GM19468 (cell line): ENCODE measurements around the gene C10orf62.
"Not testable (repeated sequence)": the region's sequence is repeated elsewhere in the genome, so short reads cannot be mapped to it uniquely, and the experiment has no call there.

ENCODE experiments used
- ATAC-seq: cut with Tn5 transposase; IDR thresholded peaks from one replicate; pipeline ENCODE4 v1.9.1; 2021; ENCODE audit warnings: mild to moderate bottlenecking, moderate library complexity, moderate number of reproducible peaks; ENCODE audit not compliant: unreplicated experiment; ENCODE audit errors: extremely low read depth

The C10orf62 gene

DNA sequence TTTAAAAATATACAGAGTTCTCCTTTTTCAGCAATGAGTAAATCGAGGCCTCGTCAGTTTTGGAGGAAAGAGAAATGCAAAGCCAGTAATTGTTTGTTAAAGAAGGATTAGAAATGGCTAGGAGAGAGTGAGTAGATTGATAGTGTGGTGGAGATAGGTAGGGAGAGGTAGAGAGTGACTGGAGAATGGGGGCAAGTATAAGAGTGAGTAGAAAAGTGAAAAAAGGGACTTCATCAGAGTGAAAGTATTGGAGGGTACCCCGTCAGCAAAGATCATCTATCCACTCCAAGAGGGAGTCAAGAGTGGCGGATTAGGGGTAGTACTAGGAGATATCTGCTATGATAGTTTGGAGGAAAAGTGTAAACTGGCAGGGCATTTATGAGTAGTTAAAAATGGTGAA is 26.2 kb upstream of the C10orf62 start:
- no peak for ATAC-seq

DNA sequence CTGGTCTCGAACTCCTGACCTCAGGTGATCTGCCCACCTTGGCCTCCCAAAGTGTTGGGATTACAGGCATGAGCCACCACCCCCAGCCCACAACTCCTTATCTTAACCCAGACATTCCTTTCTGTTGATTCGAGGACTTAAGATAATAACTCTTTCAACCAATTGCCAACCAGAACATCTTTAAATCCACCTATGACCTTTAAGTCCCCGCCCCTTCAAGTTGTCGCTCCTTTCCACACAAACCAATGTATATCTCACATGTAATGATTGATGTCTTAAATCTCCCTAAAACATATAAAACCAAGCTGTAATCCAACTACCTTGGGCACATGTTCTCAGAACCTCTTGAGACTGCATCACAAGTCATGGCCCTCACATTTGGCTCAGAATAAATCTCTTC is 24.7 kb upstream of the C10orf62 start:
- ATAC-seq: no peak

DNA sequence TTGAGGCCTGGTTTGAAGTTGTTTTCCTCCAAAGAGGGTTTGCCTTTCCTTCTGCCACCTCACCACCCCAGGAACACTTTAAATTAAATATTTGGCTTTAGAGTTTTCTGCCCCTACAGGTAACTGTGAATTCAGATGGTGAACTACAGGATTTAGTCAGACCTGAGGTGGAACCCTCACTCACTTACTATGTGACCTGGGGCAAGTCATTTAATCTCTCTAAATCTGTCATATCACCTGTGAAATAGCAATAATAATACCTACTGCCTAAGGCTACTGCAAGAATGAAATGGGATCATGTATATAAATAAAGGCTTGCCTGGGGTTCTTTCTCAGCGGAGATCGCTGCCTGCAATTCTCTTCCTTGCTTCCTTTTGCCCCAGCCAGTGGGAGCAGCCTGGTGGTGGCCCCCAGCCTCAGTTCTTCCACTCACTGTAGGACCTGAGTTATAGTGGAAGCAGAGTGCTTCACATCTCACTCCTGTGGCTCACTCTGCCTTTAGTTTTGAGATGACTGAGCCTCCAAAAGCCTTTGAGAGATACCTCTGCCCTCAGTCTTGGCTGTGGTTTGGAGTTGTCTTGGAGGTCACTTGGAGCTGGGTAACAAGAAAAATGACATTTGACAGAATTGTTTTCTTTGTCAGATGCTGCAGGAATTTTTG is 23.1 kb upstream of the C10orf62 start:
- no peak for ATAC-seq

DNA sequence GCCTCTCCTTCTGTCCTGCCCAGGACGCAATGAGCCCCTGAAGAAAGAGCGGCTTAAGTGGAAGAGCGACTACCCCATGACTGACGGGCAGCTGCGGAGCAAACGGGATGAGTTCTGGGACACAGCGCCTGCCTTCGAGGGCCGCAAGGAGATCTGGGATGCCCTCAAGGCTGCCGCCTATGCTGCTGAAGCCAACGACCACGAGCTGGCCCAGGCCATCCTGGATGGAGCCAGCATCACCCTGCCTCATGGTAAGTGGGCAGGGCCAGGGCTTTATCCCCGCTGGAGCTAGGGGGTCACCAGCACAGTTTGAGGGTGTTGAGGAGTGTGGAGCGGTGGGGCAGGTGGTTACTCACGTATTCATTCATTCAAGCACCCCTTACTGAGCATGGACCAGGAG is 21.6 kb upstream of the C10orf62 start:
- no peak for ATAC-seq

DNA sequence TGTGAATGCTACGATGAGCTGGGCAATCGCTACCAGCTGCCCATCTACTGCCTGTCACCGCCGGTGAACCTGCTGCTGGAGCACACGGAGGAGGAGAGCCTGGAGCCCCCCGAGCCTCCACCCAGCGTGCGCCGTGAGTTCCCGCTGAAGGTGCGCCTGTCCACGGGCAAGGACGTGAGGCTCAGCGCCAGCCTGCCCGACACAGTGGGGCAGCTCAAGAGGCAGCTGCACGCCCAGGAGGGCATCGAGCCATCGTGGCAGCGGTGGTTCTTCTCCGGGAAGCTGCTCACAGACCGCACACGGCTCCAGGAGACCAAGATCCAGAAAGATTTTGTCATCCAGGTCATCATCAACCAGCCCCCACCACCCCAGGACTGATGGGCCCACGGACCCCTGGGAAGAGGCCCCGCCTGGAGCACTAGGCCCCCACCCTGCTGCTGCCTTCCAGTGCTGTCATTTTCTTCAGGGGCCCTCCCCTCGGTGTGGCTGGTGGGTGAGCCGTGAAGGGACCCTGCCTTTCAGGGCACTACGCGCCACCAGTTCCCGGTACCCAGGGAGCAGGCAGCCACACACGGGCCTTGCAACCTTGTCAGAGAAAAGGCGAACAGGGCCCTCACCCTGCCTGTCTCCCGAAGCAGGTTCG is 19.3 kb upstream of the C10orf62 start:
- ATAC-seq: no peak

DNA sequence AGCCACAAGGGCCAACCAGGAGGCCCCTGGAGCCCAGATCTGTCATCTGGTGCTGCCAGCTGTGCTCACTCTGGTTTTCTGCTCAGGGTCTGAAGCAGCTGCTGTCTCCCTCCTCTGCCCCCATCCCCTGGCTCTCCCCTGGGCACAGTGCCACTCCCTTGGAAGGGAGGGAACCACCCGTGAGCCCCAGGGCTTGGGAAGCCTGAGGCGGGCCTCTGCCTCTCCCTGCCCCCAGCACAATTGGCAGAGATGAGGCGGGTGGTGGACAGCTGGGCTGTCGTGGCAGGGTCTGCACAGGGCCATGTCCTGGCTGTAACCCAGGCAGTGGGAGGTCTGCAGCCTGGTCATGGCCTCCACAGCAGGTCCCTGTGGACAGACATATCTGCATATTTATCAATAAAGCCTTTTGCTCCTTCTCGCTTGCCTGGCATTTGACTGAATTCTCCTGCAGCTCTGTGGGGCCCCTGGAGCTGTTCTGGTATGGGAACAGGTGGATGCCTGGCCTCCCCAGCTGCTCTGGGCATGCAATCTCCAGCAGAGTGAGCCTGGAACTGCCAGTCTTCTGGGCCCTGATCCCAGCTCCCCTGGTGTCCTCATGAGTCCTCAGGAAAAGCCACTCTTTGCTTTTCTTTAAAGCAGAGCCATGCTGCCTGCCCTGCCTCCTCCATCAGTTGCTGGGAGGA is 18.6 kb upstream of the C10orf62 start:
- no peak for ATAC-seq

DNA sequence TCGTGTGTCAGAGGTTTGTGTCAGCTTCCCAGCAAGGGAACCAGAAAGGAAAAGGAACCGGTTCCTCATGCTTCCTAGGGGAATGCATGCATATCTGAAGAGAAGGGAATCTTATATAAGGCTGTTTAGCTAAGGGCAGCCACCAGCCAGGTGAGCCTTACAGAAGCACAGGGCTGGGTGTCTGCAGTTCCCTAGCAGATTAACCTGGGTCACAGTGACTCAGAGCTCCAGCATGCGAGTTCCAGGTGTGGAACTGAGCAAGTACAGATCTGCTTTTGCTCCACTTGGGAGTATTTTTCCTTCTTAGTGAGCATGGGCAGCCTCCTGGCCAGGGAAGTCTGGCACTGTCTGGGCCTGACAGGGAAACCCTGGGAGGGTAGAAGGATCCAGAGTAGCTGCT is 17.9 kb upstream of the C10orf62 start:
- no peak for ATAC-seq

DNA sequence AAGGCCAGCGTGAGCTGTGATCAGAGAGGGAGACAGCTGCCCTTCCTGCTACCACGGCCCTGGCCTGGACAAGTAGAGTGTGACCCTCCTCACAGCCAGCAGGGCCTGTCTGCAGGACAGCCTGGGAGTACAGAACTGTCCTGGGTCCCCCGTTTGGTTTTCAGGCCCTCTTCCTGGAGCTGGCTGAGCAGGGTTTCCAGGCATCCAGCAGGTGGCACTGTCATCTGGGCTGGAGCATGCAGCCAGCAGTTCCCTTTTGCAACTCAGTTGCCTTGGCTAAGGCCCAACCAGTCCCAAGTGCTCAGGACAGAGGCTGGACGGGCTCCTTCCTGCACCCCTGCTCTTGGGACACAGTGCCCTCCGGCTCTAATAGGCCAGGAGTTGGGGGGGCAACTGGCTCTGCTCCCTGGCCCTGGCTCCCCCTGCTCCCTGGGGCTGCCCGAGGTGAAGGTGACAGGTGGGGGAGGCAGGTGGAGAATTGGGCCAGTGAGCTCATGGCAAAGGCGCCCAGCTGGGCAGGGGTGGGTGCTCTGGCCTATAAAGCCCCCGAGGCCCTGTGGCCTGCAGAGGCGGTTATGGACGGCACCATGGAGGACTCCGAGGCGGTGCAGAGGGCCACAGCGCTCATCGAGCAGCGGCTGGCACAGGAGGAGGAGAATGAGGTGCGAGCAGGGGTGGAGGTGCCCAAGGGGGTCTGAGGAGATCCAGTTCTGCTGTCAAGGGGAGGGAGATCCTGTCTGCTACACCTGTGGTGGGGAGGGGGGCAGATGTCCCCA is 17.1 kb upstream of the C10orf62 start, which contains the start of gene ANKRD2:
TSS of gene ANKRD2 (plus strand) at position 566 of the 776 bp plus-strand sequence. CDS start at position 576, 10 bp downstream.
- ATAC-seq: no peak

DNA sequence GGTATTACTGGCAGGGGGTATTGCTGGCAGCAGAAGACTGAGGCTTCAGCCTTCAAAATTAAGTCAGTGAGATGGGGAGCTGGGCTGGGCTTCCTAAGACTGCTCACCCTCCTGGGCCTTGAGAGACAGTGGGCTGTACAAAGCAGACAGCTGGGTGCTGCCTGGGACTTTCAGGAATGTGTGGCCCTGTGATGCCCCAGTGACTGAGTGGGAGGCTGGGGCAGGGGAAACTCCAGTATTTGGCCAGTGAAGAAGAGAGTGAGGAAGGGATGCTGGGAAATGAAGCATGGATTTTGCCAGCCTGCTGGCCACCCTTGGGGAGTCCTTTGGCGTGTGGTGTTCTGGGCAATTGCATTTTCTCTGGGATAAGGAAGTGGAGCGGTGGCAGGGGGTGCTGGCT is 16.5 kb upstream of the C10orf62 start:
- no peak for ATAC-seq

DNA sequence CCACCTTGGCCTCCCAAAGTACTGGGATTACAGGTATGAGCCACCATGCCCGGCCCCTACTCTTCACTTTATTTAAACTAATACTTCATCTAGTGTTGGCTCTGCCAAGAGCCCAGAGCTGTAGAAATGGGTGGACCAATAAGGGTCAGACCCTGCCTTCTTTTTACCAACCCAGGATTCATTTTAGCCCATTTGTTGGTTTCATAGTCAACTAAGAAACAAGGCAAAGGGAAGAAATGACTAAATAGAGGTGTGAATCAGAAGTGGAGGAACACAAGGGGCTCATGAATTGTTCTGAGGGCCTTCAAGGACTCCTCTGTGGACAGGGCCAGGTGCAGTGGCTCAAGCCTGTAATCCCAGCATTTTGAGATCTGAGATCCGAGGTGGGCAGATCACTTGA is 15.8 kb upstream of the C10orf62 start:
- no peak for ATAC-seq

DNA sequence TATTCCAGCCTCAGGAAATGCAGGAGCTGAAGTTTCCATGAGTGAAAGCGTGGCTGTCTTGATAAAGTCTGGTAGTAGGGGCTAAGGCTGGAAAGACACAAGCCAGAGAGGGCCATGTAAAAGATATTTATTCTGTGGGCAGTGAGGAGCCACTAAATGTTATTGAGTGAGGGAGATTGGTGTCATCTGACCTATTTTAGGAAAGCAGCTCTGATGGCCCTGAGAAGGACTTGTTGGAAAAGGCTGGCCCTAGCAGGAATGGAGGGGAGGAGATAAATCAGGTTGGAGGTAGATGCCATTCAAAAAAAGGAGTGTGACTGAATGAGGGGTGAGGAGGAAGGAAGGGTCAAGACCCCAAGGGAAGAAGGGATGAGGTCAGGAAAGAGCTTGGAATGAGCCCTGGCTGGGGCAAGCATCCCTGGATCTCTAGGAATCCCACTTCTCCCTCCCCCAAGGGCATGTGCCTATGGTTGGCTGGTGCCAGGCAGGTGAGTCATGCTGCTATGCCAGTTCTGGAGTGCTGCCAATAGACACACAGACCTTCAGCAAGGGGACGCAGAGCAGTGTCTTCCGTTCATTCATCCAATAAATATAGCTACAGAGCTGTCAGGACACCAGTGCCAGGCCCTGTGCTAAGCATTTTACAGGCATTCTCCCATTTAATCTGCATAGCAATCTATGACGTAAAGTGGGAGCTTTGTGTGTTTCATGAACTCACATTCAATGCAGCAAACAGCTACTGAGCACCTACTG is 15.0 kb upstream of the C10orf62 start:
- no peak for ATAC-seq

DNA sequence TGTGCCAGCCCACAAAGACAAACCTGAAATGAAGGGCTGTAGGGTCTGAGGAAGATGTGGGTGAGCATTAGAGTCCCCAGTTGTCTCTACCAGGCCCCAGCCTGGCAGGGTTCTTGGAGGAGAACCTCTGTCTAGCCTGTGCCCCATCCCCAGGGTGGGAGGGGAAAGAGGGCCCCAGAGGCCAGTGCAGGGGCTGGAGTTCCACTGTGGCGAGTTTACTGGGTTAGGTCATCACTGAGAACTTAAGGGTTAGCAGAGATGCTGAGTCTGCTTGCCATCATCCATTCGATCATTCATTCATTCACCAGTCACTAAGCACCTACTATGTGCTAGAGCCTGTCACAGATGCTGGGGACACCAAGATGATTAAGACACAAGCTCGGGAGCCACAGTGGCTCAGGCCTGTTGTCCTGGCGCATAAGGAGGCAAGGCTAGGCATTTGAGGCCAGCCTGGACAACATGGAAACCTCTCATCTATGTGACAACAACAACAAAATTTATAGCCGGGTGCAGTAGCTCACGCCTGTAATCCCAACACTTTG is 14.3 kb upstream of the C10orf62 start:
- ATAC-seq: no peak

DNA sequence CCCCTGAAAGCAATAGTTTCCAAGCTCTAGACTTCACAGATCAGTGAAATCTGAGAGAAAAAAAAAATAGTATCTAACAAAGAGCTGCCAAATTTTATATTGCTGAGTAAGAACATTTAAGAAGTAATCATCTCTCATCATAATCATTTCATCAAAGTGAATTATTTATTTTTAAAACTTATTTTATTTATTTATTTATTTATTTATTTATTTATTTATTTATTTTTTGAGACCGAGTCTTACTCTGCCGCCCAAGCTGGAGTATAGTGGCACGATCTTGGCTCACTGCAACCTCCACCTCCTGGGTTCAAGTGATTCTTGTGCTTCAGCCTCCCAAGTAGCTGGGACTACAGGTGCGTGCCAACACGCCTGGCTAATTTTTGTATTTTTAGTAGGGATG is 13.0 kb upstream of the C10orf62 start:
- not testable (repeated sequence) for ATAC-seq

DNA sequence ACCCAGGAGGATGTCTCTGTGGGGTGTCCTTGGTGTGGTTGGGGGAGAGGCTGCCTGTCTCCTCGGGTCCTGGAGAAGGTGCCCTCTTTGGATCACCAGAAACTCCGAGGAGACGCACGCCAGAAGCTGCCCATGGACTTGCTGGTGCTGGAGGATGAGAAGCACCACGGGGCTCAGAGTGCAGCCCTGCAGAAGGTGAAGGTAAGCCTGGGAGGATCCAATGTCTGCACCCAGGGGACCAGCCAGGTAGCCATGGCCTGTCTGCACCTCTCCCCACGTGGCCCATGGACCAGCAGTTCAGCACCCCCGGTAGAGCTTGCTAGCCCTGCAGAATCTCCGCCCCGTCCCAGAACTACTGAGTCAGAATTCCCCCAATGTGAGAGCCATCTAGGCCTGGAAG is 11.8 kb upstream of the C10orf62 start:
- ATAC-seq: no peak

DNA sequence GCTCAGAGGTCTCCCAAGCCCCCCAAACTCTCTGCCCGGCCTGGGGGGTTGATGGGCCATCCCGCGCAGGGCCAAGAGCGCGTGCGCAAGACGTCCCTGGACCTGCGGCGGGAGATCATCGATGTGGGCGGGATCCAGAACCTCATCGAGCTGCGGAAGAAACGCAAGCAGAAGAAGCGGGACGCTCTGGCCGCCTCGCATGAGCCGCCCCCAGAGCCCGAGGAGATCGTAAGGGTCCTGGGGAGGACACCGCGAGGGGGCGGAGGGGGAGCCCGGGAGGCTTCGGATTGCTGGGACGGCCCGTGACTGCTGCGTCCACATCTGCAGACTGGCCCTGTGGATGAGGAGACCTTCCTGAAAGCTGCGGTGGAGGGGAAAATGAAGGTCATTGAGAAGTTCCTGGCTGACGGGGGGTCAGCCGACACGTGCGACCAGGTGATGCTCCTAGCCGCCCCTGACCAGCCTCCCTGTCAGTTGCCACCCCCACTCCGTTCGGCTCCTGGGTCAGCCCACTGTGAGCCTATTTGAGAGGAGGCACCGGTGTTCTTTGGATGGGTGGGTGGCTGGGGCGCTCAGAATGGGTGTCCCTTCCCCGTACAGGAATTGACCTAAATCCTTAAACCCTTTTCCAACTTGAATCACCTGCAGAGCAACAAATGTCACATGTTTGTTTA is 11.2 kb upstream of the C10orf62 start:
- no peak for ATAC-seq

DNA sequence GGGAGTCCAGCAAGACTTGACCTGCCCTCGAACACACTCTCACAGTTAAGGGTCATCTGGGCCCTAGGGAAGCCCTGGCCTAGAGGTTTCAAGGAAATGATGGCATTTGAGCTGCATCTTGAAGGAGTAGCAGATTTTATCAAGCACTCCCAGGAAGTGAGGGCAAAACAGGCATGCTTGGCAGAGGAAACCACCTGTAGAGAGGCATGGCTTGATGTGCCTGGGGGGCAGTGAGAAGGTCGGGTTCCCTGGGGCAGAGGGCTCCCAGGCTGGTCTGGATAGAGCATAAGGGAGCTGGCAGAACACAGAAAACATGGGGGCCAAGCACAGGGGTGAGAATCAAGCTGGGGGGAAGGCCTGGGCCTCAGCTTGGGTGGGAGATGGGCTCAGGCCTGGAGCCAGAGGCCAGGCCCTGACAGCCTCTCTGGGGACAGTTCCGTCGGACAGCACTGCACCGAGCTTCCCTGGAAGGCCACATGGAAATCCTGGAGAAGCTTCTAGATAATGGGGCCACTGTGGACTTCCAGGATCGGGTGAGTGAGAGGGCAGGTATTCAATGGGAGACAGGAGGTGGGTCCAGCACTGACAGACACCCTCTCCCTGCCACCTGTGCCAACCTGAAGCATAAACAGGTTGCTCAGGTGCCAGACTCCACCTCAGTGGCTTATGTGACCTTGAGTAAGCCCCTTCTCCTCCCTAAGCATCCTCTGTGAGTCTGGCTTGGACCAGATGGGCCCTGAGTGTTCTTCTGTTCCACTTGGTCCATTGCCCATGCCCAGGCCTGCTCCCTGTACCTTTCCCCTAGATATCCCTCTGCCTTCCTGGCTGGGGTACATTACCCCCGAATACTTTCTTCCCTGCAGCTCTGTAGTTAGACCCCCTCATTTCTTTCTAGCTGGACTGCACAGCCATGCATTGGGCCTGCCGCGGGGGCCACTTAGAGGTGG is 8.8 kb upstream of the C10orf62 start:
- ATAC-seq: no peak

DNA sequence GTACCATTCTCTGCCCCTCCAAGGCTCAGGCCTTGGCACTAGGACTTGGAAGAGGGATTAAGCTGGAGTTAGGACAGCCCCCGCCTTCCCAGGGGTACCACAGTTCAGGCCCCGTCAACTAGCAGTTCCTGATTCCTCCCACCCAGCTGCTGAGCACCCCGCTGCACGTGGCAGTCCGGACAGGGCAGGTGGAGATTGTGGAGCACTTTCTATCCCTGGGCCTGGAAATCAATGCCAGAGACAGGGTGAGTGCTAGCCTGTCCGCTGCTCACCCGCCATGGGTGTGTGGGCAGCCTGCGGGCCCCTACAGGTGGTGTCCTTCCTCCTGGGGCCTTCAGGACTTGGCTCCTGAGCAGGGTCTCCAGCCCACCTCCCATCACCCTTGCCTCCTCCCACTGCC is 7.4 kb upstream of the C10orf62 start:
- no peak for ATAC-seq

DNA sequence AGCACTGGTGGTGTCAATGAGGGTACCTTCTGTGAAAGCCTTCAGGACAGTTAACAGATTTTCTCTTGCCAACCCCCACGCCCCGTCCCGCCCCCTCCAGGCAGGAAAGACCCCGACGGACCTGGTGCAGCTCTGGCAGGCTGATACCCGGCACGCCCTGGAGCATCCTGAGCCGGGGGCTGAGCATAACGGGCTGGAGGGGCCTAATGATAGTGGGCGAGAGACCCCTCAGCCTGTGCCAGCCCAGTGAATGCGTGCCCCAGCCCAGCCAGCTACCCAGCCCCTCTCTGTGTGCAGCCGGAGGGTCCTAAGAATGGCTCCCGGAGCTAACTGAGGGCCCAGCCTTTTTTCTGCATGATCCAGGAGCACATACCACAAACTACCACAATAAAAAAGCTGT is 6.0 kb upstream of the C10orf62 start:
- ATAC-seq: no peak
